ENCODE data around the gene TEX19. TPM values are rescaled to one million over a fixed set of nuclear protein-coding genes. Genes with fewer than 3 reads are reported as not detected.
"Not testable (repeated sequence)": the region's sequence is repeated elsewhere in the genome, so short reads cannot be mapped to it uniquely, and the experiment has no call there.

The TEX19 gene
- total RNA-seq, 4 donors from 2014 or later, result not detected

GRCh38 chr17:82373731-82374625 lies 14.9 kb downstream of the TEX19 start:
- peaks cover 96% of the 10 kb centered on the region for H3K27me3 ChIP-seq
- no peaks in the 10 kb centered on the region for H3K36me3 ChIP-seq
- no peaks in the 10 kb centered on the region for H3K9me3 ChIP-seq
- ATAC-seq, result no peak
- TF ChIP-seq POLR2A (IDR thresholded peaks at IDR 0.05), result no peak
- no peak for TF ChIP-seq POLR2AphosphoS5 (IDR thresholded peaks at IDR 0.05)
- 20 to 60% methylated on average over 1 to 3 of the region's 37 CpGs for WGBS, 2 donors (ENCODE audit: low coverage in 1 of 2)
- H3K4me3 ChIP-seq, result no peak overlapping the region
- H3K4me1 ChIP-seq, result peaks cover 0 to 25% (median 9%) of the 10 kb centered on the region in 3 donors
- H3K27ac ChIP-seq, result no peak overlapping the region

DNA sequence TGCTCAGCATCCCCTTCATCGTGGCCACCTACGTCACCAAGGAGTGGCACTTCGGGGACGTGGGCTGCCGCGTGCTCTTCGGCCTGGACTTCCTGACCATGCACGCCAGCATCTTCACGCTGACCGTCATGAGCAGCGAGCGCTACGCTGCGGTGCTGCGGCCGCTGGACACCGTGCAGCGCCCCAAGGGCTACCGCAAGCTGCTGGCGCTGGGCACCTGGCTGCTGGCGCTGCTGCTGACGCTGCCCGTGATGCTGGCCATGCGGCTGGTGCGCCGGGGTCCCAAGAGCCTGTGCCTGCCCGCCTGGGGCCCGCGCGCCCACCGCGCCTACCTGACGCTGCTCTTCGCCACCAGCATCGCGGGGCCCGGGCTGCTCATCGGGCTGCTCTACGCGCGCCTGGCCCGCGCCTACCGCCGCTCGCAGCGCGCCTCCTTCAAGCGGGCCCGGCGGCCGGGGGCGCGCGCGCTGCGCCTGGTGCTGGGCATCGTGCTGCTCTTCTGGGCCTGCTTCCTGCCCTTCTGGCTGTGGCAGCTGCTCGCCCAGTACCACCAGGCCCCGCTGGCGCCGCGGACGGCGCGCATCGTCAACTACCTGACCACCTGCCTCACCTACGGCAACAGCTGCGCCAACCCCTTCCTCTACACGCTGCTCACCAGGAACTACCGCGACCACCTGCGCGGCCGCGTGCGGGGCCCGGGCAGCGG lies 15.7 kb downstream of the TEX19 start:
- no peaks in the 10 kb centered on the region for H3K36me3 ChIP-seq
- 60% methylated on average over 1 of the region's 79 CpGs; no CpG with 5 or more reads in 1 of the 2 donors for WGBS, 2 donors (ENCODE audit: low coverage in 1 of 2)

GRCh38 chr17:82375359-82376041 lies 16.5 kb downstream of the TEX19 start:
- Histone ChIP-seq H3K4me3 (no peak overlapping the region), H3K4me1 (peaks cover 0 to 21% (median 9%) of the 10 kb centered on the region in 3 donors), H3K9me3 (no peaks in the 10 kb centered on the region), H3K27me3 (peaks cover 96% of the 10 kb centered on the region), H3K27ac (no peak overlapping the region), H3K36me3 (no peaks in the 10 kb centered on the region)
- no CpG with 5 or more reads among the region's 46 CpGs for WGBS, 2 donors (ENCODE audit: low coverage in 1 of 2)
- ATAC-seq, result no peak
- TF ChIP-seq EP300 (IDR thresholded peaks at IDR 0.05) (no peak), POLR2A (IDR thresholded peaks at IDR 0.05) (no peak), POLR2AphosphoS5 (IDR thresholded peaks at IDR 0.05) (no peak)
- TF ChIP-seq, protein P1, sequence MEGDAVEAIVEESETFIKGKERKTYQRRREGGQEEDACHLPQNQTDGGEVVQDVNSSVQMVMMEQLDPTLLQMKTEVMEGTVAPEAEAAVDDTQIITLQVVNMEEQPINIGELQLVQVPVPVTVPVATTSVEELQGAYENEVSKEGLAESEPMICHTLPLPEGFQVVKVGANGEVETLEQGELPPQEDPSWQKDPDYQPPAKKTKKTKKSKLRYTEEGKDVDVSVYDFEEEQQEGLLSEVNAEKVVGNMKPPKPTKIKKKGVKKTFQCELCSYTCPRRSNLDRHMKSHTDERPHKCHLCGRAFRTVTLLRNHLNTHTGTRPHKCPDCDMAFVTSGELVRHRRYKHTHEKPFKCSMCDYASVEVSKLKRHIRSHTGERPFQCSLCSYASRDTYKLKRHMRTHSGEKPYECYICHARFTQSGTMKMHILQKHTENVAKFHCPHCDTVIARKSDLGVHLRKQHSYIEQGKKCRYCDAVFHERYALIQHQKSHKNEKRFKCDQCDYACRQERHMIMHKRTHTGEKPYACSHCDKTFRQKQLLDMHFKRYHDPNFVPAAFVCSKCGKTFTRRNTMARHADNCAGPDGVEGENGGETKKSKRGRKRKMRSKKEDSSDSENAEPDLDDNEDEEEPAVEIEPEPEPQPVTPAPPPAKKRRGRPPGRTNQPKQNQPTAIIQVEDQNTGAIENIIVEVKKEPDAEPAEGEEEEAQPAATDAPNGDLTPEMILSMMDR (IDR thresholded peaks at IDR 0.05), result no peak

More for the DNA sequence above, 15.7 kb downstream of the TEX19 start:
- no peak for TF ChIP-seq POLR2AphosphoS5 (IDR thresholded peaks at IDR 0.05)
- TF ChIP-seq, protein P1 (IDR thresholded peaks at IDR 0.05), result no peak
- no peak for TF ChIP-seq POLR2A (IDR thresholded peaks at IDR 0.05)
- TF ChIP-seq EP300 (IDR thresholded peaks at IDR 0.05), result no peak
- Histone ChIP-seq H3K27me3 (peaks cover 96% of the 10 kb centered on the region), H3K4me1 (peaks cover 0 to 25% (median 9%) of the 10 kb centered on the region in 3 donors), H3K9me3 (no peaks in the 10 kb centered on the region), H3K27ac (no peak overlapping the region), H3K4me3 (no peak overlapping the region)
- no peak for ATAC-seq

DNA sequence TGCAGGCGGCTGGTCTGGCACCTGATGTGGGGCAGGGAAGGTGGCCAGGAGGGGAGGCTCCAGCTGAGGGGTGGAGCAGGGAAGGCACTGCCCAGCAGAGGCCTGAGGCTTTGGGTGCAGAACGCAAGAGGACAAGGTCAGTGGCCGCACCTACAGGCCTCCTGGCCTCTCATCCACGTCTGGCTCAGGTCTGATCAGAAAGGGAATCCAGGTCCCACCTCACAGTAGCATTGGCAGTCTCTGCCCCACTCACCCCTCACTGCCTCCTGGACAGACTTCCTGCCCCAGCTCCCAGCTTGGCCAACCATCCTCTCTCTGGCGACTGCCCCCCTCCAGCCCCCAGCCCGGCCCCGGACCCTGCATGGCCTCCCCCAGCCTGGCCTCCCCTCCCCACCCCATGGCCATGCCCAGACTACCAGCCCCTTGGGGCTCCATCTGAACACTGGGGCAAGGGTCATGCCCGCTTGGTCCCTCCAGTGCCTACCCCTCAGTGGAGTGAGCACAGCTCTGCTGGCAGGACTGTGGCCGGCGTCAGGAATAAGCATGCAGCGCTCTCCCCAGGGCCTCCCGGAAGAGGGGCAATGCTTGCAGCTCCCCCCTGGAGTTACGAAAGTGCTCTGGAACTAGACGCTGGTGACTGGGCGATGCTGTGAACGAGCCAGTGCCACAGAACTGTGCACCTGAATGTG lies 17.1 kb downstream of the TEX19 start:
- ATAC-seq, result peak; percentile 11
- H3K4me3 ChIP-seq, result no peak overlapping the region
- 51 to 65% methylated on average over 4 to 5 of the region's 16 CpGs for WGBS, 2 donors (ENCODE audit: low coverage in 1 of 2)
- TF ChIP-seq POLR2AphosphoS5 (IDR thresholded peaks at IDR 0.05) (no peak), EP300 (IDR thresholded peaks at IDR 0.05) (no peak), POLR2A (IDR thresholded peaks at IDR 0.05) (no peak)
- TF ChIP-seq, protein P1 (IDR thresholded peaks at IDR 0.05), result no peak
- no peak overlapping the region for H3K27ac ChIP-seq
- H3K36me3 ChIP-seq, result no peaks in the 10 kb centered on the region
- peaks cover 93% of the 10 kb centered on the region for H3K27me3 ChIP-seq
- H3K9me3 ChIP-seq, result no peaks in the 10 kb centered on the region
- peaks cover 0 to 14% (median 3%) of the 10 kb centered on the region in 3 donors for H3K4me1 ChIP-seq

GRCh38 chr17:82377294-82377693 lies 18.2 kb downstream of the TEX19 start:
- peaks cover 90% of the 10 kb centered on the region for H3K27me3 ChIP-seq
- 0 to 13% methylated on average over 2 of the region's 5 CpGs for WGBS, 2 donors (ENCODE audit: low coverage in 1 of 2)

More at GRCh38 chr17:82377294-82377693, 18.2 kb downstream of the TEX19 start:
- H3K4me1 ChIP-seq, H3K4me3 ChIP-seq, H3K36me3 ChIP-seq, ATAC-seq, H3K27ac ChIP-seq, H3K9me3 ChIP-seq: not testable (repeated sequence)
